Trophoblast cell (in vitro differentiated cells and primary cell): Measurements from ENCODE around the gene PIGB.

Experiments
- DNase-seq, 2 donors: peaks; one replicate each; pipeline ENCODE4 v3.0.0-alpha.2; 2016
- H2AFZ ChIP-seq: 2 replicates; pipeline ENCODE4 v1.6.1; 2013; ENCODE audit warnings: low read length, moderate library complexity, mild to moderate bottlenecking; ENCODE audit not compliant: insufficient read depth, poor library complexity
- H2AK5ac ChIP-seq: 2 replicates; pipeline ENCODE4 v1.6.1; 2013; ENCODE audit warnings: mild to moderate bottlenecking, low read length
- H2BK120ac ChIP-seq: 2 replicates; pipeline ENCODE4 v1.6.1; 2013; ENCODE audit warnings: low read length, mild to moderate bottlenecking, moderate library complexity; ENCODE audit not compliant: insufficient read depth, poor library complexity
- H2BK12ac ChIP-seq: 2 replicates; pipeline ENCODE4 v1.6.1; 2013; ENCODE audit warnings: mild to moderate bottlenecking, low read length, moderate library complexity
- H2BK5ac ChIP-seq: 2 replicates; pipeline ENCODE4 v1.6.1; 2013; ENCODE audit warnings: low read length, low read depth, moderate library complexity, mild to moderate bottlenecking; ENCODE audit not compliant: poor library complexity
- H3K14ac ChIP-seq: 2 replicates; pipeline ENCODE4 v1.6.1; 2013; ENCODE audit warnings: mild to moderate bottlenecking, low read length
- H3K18ac ChIP-seq: 2 replicates; pipeline ENCODE4 v1.6.1; 2013; ENCODE audit warnings: mild to moderate bottlenecking, low read length
- H3K23ac ChIP-seq: 2 replicates; pipeline ENCODE4 v1.6.1; 2013; ENCODE audit warnings: low read length
- H3K27ac ChIP-seq: 2 replicates; pipeline ENCODE4 v1.5.1; 2013; ENCODE audit warnings: low read depth, mild to moderate bottlenecking, inconsistent platforms, low read length, moderate library complexity
- H3K27me3 ChIP-seq: 2 replicates; pipeline ENCODE4 v1.6.1; 2013; ENCODE audit warnings: inconsistent platforms, mild to moderate bottlenecking, low read length, moderate library complexity; ENCODE audit not compliant: insufficient read depth
- H3K36me3 ChIP-seq, 2 experiments: 1 replicate in 1 of 2; 2 replicates in 1 of 2; pipeline ENCODE4 v1.6.1; 2013; ENCODE audit warnings: low read length in 2 of 2, mild to moderate bottlenecking in 2 of 2, moderate library complexity in 1 of 2; ENCODE audit not compliant: insufficient read depth in 2 of 2, control insufficient read depth in 1 of 2
- H3K4ac ChIP-seq: 2 replicates; pipeline ENCODE4 v1.6.1; 2013; ENCODE audit warnings: low read depth, mild to moderate bottlenecking, low read length, moderate library complexity
- H3K4me1 ChIP-seq, 2 experiments: 1 replicate in 1 of 2; 2 replicates in 1 of 2; pipeline ENCODE4 v1.6.1; 2013; ENCODE audit warnings: low read length in 2 of 2, mild to moderate bottlenecking in 2 of 2, moderate library complexity in 1 of 2; ENCODE audit not compliant: insufficient read depth in 2 of 2, control insufficient read depth in 1 of 2
- H3K4me2 ChIP-seq: 2 replicates; pipeline ENCODE4 v1.6.1; 2013; ENCODE audit warnings: inconsistent platforms, mild to moderate bottlenecking, low read length, moderate library complexity
- H3K4me3 ChIP-seq: 2 replicates; pipeline ENCODE4 v1.5.1; 2013; ENCODE audit warnings: mild to moderate bottlenecking, low read depth, low read length, inconsistent platforms
- H3K79me1 ChIP-seq: one replicate; pipeline ENCODE4 v1.6.1; 2013; ENCODE audit warnings: low read length
- H3K79me2 ChIP-seq: 2 replicates; pipeline ENCODE4 v1.6.1; 2013; ENCODE audit warnings: low read length, mild to moderate bottlenecking; ENCODE audit not compliant: control insufficient read depth, insufficient read depth, poor library complexity
- H3K9ac ChIP-seq: 2 replicates; pipeline ENCODE4 v1.6.1; 2013; ENCODE audit warnings: mild to moderate bottlenecking, low read length
- H3K9me3 ChIP-seq: 2 replicates; pipeline ENCODE4 v1.6.1; 2013; ENCODE audit warnings: low read depth, mild to moderate bottlenecking, control low read depth, inconsistent platforms, low read length; ENCODE audit not compliant: insufficient read depth
- H4K12ac ChIP-seq: 2 replicates; pipeline ENCODE4 v1.6.1; 2013; ENCODE audit warnings: low read depth, mild to moderate bottlenecking, low read length, moderate library complexity
- H4K8ac ChIP-seq: 2 replicates; pipeline ENCODE4 v1.6.1; 2013; ENCODE audit warnings: low read depth, mild to moderate bottlenecking, low read length, moderate library complexity
- H4K91ac ChIP-seq: one replicate; pipeline ENCODE4 v1.6.1; 2013; ENCODE audit warnings: low read depth, mild to moderate bottlenecking, low read length, moderate library complexity
- WGBS: extraction: QIAGEN DNeasy Blood & Tissue Kit; methylation state at CpG from one replicate; pipeline ENCODE4 v1.1.7; 2013; ENCODE audit warnings: missing lambda C conversion rate; ENCODE audit not compliant: insufficient read length, insufficient coverage; ENCODE audit errors: extremely low coverage; 5-methylcytosine and 5-hydroxymethylcytosine counted together

Gene PIGB

GRCh38 chr15:55379095-55379494 lies 60.1 kb downstream of the PIGB start:
- Histone ChIP-seq H2BK12ac (no peak overlapping the region), H2AFZ (no peak overlapping the region), H3K4me1 (no peaks in the 10 kb centered on the region), H3K36me3 (no peaks in the 10 kb centered on the region), H2BK5ac (no peak overlapping the region), H2BK120ac (no peak overlapping the region), H4K12ac (no peak overlapping the region), H3K14ac (no peak overlapping the region), H3K27ac (no peak overlapping the region), H4K8ac (no peak overlapping the region), H3K4me3 (no peak overlapping the region), H3K23ac (no peak overlapping the region), H3K9ac (no peak overlapping the region), H3K4ac (no peak overlapping the region), H3K4me2 (no peak overlapping the region), H3K18ac (no peak overlapping the region), H2AK5ac (no peak overlapping the region), H3K9me3 (no peaks in the 10 kb centered on the region), H3K79me2 (no peaks in the 10 kb centered on the region), H3K79me1 (no peaks in the 10 kb centered on the region), H4K91ac (no peak overlapping the region), H3K27me3 (no peaks in the 10 kb centered on the region)
- no CpG with 5 or more reads among the region's 5 CpGs for WGBS
- no peak for DNase-seq

DNA sequence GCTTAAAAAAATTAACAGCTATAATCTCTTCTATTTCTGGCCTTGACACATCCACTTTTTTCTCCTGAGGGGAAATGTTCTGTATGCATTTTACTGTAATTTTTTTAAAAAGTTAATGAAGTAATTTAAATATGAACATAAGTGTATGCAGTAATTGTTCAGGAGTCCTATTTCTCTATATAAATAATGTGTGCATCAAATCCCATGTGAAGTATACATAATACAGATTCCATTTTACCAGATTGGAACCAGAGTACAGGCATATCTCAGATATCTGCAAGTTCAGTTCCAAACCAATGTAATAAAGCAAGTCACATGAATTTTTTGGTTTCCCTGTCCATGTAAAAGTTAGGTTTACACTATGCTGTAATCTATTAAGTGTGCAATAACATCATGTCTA lies 62.6 kb downstream of the PIGB start:
- Histone ChIP-seq H3K4me1 (no peaks in the 10 kb centered on the region), H3K36me3 (no peaks in the 10 kb centered on the region), H3K4ac (no peak overlapping the region), H2BK12ac (no peak overlapping the region), H4K8ac (no peak overlapping the region), H3K79me1 (no peaks in the 10 kb centered on the region), H2AFZ (no peak overlapping the region), H3K18ac (no peak overlapping the region), H3K4me2 (no peak overlapping the region), H4K12ac (no peak overlapping the region), H3K79me2 (no peaks in the 10 kb centered on the region), H2BK120ac (no peak overlapping the region), H3K27ac (no peak overlapping the region), H2BK5ac (no peak overlapping the region), H3K4me3 (no peak overlapping the region), H4K91ac (no peak overlapping the region), H3K27me3 (no peaks in the 10 kb centered on the region), H3K23ac (no peak overlapping the region), H3K14ac (no peak overlapping the region), H3K9ac (no peak overlapping the region), H3K9me3 (no peaks in the 10 kb centered on the region), H2AK5ac (no peak overlapping the region)
- no peak for DNase-seq

DNA sequence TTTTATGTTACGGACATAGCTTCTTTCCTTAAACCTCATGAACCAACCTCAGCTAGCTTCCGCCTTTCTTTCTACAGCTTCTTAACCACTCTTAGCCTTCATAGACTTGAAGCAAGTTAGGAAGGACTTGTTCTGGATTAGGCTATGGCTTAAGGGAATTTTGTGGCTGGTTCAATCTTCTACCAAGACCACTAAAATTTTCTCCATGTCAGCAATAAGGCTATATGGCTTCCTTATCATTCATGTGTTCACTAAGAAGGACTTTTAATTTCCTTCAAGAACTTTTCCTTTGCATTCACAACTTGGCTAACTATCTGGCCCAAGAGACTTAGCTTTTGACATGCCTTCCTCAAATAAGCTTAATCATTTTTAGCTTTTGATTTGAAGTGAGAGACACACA lies 64.7 kb downstream of the PIGB start:
- no peak overlapping the region for H4K91ac ChIP-seq
- no peak overlapping the region for H4K8ac ChIP-seq
- no peaks in the 10 kb centered on the region for H3K4me1 ChIP-seq
- H2BK5ac ChIP-seq = no peak overlapping the region
- H3K27ac ChIP-seq = no peak overlapping the region
- H3K9me3 ChIP-seq = no peaks in the 10 kb centered on the region
- H3K36me3 ChIP-seq = peaks cover 0 to 1% of the 10 kb centered on the region in 2 experiments
- no peaks in the 10 kb centered on the region for H3K79me1 ChIP-seq
- no peaks in the 10 kb centered on the region for H3K27me3 ChIP-seq
- H3K14ac ChIP-seq = no peak overlapping the region
- H3K4ac ChIP-seq = no peak overlapping the region
- no peak overlapping the region for H3K4me3 ChIP-seq
- no peak overlapping the region for H2BK120ac ChIP-seq
- no peak overlapping the region for H3K4me2 ChIP-seq
- no peak overlapping the region for H3K18ac ChIP-seq
- H3K79me2 ChIP-seq = no peaks in the 10 kb centered on the region
- H2AFZ ChIP-seq = no peak overlapping the region
- H2AK5ac ChIP-seq = no peak overlapping the region
- no peak overlapping the region for H3K23ac ChIP-seq
- no peak for DNase-seq
- H2BK12ac ChIP-seq = no peak overlapping the region
- H3K9ac ChIP-seq = no peak overlapping the region
- no CpG with 5 or more reads among the region's 2 CpGs for WGBS
- no peak overlapping the region for H4K12ac ChIP-seq

DNA sequence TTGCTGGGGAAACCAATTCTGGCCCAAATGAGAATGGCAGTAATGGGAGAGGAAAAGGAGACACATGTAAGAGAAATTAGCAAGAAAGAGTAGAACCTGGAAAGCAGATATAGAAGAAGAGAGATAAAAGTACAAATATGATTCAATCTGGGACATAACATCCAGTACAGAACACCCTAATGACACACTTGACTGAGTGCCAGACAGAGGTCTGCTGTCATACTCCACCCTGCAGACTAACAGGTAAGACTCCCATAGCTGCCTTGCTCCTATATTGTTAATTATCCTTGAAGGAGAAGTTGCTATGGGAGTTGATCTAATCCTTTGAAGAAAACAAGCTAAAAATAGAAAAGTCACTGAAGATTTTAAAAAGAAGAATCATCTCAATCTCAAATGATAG lies 68.0 kb downstream of the PIGB start:
- H3K4me1 ChIP-seq = no peaks in the 10 kb centered on the region
- H3K4me3 ChIP-seq = no peak overlapping the region
- H3K9me3 ChIP-seq = no peaks in the 10 kb centered on the region
- no peak overlapping the region for H2BK5ac ChIP-seq
- no peak overlapping the region for H2AK5ac ChIP-seq
- no peaks in the 10 kb centered on the region for H3K79me2 ChIP-seq
- H3K14ac ChIP-seq = no peak overlapping the region
- H3K23ac ChIP-seq = no peak overlapping the region
- no peak overlapping the region for H3K18ac ChIP-seq
- no peak overlapping the region for H2AFZ ChIP-seq
- no peak overlapping the region for H4K8ac ChIP-seq
- peaks cover 0 to 1% of the 10 kb centered on the region in 2 experiments for H3K36me3 ChIP-seq
- H3K27ac ChIP-seq = no peak overlapping the region
- no peak overlapping the region for H3K4me2 ChIP-seq
- no peak overlapping the region for H3K9ac ChIP-seq
- no peak overlapping the region for H3K4ac ChIP-seq
- H2BK12ac ChIP-seq = no peak overlapping the region
- H2BK120ac ChIP-seq = no peak overlapping the region
- H4K12ac ChIP-seq = no peak overlapping the region
- no peak overlapping the region for H4K91ac ChIP-seq
- no peaks in the 10 kb centered on the region for H3K27me3 ChIP-seq
- DNase-seq = no peak
- no peaks in the 10 kb centered on the region for H3K79me1 ChIP-seq

DNA sequence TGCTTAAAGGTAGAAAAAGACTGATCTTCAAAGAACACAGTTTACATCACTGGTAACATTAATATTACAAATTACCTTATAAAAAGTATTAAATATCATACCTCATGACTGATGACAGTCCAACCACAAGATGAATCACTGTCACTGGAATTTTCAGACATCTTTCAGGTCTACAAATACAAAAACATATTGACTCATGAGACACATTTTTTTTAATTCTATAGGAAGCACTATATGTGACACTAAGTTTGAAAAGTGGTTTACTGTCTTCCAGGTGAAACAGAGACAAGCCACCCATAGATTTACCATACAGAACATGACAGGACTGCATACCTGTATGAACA lies 70.2 kb downstream of the PIGB start:
- H2AFZ ChIP-seq = no peak overlapping the region
- H3K23ac ChIP-seq = no peak overlapping the region
- no peak overlapping the region for H2BK5ac ChIP-seq
- H3K9ac ChIP-seq = no peak overlapping the region
- H2AK5ac ChIP-seq = no peak overlapping the region
- H4K8ac ChIP-seq = no peak overlapping the region
- no peak overlapping the region for H2BK12ac ChIP-seq
- H3K79me1 ChIP-seq = no peaks in the 10 kb centered on the region
- no peak overlapping the region for H2BK120ac ChIP-seq
- no peak overlapping the region for H3K18ac ChIP-seq
- DNase-seq = no peak
- H4K91ac ChIP-seq = no peak overlapping the region
- H3K4me2 ChIP-seq = no peak overlapping the region
- H3K4me3 ChIP-seq = no peak overlapping the region
- no peaks in the 10 kb centered on the region for H3K9me3 ChIP-seq
- no peak overlapping the region for H3K27ac ChIP-seq
- H3K4me1 ChIP-seq = no peaks in the 10 kb centered on the region
- H3K14ac ChIP-seq = no peak overlapping the region
- no peak overlapping the region for H4K12ac ChIP-seq
- H3K4ac ChIP-seq = no peak overlapping the region
- no peaks in the 10 kb centered on the region for H3K27me3 ChIP-seq
- H3K79me2 ChIP-seq = no peaks in the 10 kb centered on the region
- peaks cover 0 to 1% of the 10 kb centered on the region in 2 experiments for H3K36me3 ChIP-seq
